Endothelial cell (in vitro differentiated cells): ENCODE measurements around the gene PRM2. TPM values are rescaled to one million over a fixed set of nuclear protein-coding genes. Genes with fewer than 3 reads are reported as not detected.

ENCODE experiments used
- DNase-seq: peaks from one replicate; pipeline ENCODE4 v3.0.0; 2021; ENCODE audit warnings: low spot score
- H3K27ac Mint-ChIP-seq: one replicate; pipeline ENCODE4 v1.8.0; 2021; ENCODE audit warnings: mixed read lengths, inconsistent platforms; ENCODE audit not compliant: unreplicated experiment
- H3K27me3 Mint-ChIP-seq: one replicate; pipeline ENCODE4 v1.8.0; 2021; ENCODE audit warnings: mild to moderate bottlenecking, moderate library complexity, mixed read lengths, inconsistent platforms; ENCODE audit not compliant: unreplicated experiment
- H3K36me3 Mint-ChIP-seq: one replicate; pipeline ENCODE4 v1.8.0; 2021; ENCODE audit warnings: mild to moderate bottlenecking, low read depth, mixed read lengths, inconsistent platforms; ENCODE audit not compliant: unreplicated experiment
- H3K4me1 Mint-ChIP-seq: one replicate; pipeline ENCODE4 v1.8.0; 2021; ENCODE audit warnings: mild to moderate bottlenecking, mixed read lengths, inconsistent platforms; ENCODE audit not compliant: unreplicated experiment
- H3K4me3 Mint-ChIP-seq: one replicate; pipeline ENCODE4 v1.8.0; 2021; ENCODE audit warnings: mild to moderate bottlenecking, mixed read lengths, inconsistent platforms; ENCODE audit not compliant: unreplicated experiment
- H3K9me3 Mint-ChIP-seq: one replicate; pipeline ENCODE4 v1.8.0; 2021; ENCODE audit warnings: mixed read lengths, inconsistent platforms; ENCODE audit not compliant: unreplicated experiment
- CTCF ChIP-seq: fragments of 200-600 bp; sonication (generic); IDR thresholded peaks from one replicate; pipeline ENCODE4 v1.5.0; 2021; ENCODE audit warnings: antibody characterized with exemption; ENCODE audit not compliant: unreplicated experiment
- total RNA-seq: library from RNA; stranded (reverse); fragmentation: NEBNext Ultra II Directional; extraction: Animal tissue kit (Norgen Biotek cat#: 25700); gene quantifications from one replicate; pipeline ENCODE4 v1.2.1, GENCODE V29; 2021; ENCODE audit not compliant: unreplicated experiment

Gene PRM2
- total RNA-seq, 1 donor from 2014 or later: not detected

GRCh38 chr16:11310997-11311561, 34.8 kb upstream of the PRM2 start:
- DNase-seq: peak; percentile 18
- peak overlapping the region; percentile 95 for H3K27ac Mint-ChIP-seq
- H3K36me3 Mint-ChIP-seq: no peaks in the 10 kb centered on the region

DNA sequence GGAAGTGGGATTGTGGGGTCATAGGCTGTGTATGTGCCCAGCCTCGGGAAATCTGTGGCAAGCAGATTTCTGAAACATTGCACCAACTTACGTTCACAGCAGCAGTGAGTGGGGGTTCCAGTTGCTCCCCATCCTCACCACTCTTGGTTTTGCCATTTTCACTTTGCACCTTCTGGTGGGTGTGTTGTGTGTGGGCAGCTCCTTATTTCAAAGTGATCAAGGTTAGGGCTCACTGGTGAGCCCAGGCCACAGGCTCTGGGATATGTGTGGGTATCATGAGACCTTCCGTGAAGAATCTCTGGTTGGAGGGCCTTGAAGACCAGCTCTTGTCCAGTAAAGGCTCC, 34.3 kb upstream of the PRM2 start:
- peak overlapping the region; percentile 95 for H3K27ac Mint-ChIP-seq
- peaks cover 14% of the 10 kb centered on the region for H3K27me3 Mint-ChIP-seq
- DNase-seq: no peak
- no peaks in the 10 kb centered on the region for H3K36me3 Mint-ChIP-seq
- peaks cover 12% of the 10 kb centered on the region for H3K4me1 Mint-ChIP-seq
- no peaks in the 10 kb centered on the region for H3K9me3 Mint-ChIP-seq
- TF ChIP-seq CTCF: no peak
- H3K4me3 Mint-ChIP-seq: no peak overlapping the region

More at GRCh38 chr16:11310997-11311561, 34.8 kb upstream of the PRM2 start:
- no peak for TF ChIP-seq CTCF
- peaks cover 14% of the 10 kb centered on the region for H3K27me3 Mint-ChIP-seq
- no peaks in the 10 kb centered on the region for H3K9me3 Mint-ChIP-seq
- peaks cover 14% of the 10 kb centered on the region for H3K4me1 Mint-ChIP-seq
- H3K4me3 Mint-ChIP-seq: no peak overlapping the region

GRCh38 chr16:11309895-11310633, 33.8 kb upstream of the PRM2 start:
- TF ChIP-seq CTCF: no peak
- DNase-seq: no peak
- no peak overlapping the region for H3K27ac Mint-ChIP-seq
- H3K4me1 Mint-ChIP-seq: peaks cover 12% of the 10 kb centered on the region
- no peak overlapping the region for H3K4me3 Mint-ChIP-seq
- H3K27me3 Mint-ChIP-seq: peaks cover 14% of the 10 kb centered on the region
- H3K36me3 Mint-ChIP-seq: no peaks in the 10 kb centered on the region
- no peaks in the 10 kb centered on the region for H3K9me3 Mint-ChIP-seq

DNA sequence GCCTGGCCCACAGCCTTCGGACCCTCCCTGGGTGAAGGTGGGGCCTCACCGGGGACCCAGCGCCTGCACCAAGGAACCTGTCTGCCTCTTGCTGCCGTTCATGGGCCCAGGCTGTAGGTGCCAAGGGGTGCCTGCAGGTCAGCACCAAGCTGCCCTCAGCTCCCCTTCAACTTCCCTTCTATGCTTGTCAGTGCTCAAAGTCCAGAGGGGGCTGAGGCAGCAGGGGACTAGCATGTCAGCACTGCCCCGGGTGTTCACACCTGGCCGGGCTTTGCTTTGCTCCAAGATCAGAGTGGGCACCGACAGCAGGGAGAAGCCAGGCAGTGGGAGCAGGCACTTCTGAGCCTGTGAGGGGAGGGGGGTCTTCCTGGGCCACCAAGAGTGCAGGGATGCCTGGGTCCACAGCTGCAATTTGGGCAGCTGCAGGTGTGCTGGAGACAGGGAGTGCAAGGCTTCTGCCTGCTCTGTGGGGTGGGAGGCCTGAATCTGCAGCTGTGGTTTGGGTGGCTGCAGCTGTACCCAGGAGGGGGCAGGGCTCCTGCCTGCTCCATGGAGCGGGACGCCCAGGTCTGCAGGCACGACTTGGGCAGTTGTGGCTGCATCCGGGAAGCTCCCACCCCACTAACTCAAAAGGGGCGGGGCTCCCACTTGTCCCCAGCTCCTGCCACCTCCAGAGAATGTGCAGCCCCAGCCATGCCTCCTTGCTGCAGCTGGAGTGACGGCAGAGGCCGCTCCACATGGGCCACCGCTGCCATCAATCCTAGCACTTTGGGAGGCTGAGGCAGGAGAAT, 32.4 kb upstream of the PRM2 start:
- Mint-ChIP-seq H3K36me3 (no peaks in the 10 kb centered on the region), H3K9me3 (no peaks in the 10 kb centered on the region), H3K4me1 (peaks cover 10% of the 10 kb centered on the region), H3K27me3 (peaks cover 14% of the 10 kb centered on the region), H3K4me3 (no peak overlapping the region), H3K27ac (no peak overlapping the region)
- TF ChIP-seq CTCF: no peak
- no peak for DNase-seq
